DMS53 treated with DMSO at 0.1 percent for 48 hours (cell line): ENCODE measurements around the gene TRPM6.
"Not testable (repeated sequence)": the region's sequence is repeated elsewhere in the genome, so short reads cannot be mapped to it uniquely, and the experiment has no call there.

ENCODE experiments used
- DNase-seq: peaks from one replicate; lab custom pipeline; 2025; ENCODE audit not compliant: unreplicated experiment; lab: John Stamatoyannopoulos, UW

TRPM6 gene

DNA sequence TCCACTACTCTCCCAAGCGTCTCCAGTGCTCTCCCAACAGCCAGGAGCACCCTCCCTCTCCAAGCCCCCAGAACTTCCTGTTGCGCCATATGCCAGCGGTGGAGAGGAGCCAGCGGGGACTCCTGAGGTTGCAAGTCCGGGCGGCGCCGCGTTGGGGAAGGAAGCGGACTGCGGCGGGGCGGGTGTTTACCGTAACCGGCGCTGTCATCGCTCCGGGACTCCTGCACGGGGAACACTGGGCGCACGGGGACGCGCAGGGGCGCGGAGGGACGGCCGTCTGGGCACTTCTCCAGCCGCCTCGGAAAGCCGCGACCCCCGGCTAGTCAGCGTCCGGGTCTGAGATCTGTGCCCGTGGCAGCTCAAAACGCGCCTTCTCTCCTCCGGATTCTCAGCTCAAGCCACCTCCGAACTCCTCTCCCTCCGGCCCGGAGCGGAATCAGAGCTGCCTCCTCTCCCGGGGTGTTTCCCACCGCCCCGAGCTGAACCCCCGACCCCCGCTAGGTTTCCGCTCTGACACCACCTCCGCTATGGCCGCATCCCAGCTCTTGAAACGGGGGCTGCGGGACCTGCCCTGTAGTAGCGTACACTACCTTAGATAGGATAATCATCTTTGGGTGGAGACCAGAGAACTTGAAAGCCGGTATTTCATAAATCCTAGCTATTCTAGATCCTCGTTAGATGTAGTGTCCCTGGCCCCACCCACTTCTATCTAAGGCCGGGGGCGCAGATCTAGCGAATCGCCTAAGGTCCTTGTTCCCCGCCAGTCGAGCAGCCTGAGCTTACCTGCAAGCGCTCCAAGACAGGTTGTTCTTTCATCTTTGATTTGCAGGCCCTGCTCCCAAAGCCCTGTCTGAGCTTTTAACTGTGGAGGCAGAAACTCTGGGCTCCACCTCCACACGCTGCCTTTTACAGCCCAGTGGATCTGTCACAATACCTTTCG, at the start of gene TRPM6:
TRPM6 (minus strand) TSS at position 881 of the 940 bp plus-strand sequence; CDS start at position 816, 65 bp downstream.
- peak; percentile 47 for DNase-seq

- no peak for DNase-seq
Observed at GRCh38 chr9:74935008-74935407, 47.3 kb upstream of the TRPM6 start.

- DNase-seq = no peak
Observed at GRCh38 chr9:74921737-74922136, 34.0 kb upstream of the TRPM6 start.

DNA sequence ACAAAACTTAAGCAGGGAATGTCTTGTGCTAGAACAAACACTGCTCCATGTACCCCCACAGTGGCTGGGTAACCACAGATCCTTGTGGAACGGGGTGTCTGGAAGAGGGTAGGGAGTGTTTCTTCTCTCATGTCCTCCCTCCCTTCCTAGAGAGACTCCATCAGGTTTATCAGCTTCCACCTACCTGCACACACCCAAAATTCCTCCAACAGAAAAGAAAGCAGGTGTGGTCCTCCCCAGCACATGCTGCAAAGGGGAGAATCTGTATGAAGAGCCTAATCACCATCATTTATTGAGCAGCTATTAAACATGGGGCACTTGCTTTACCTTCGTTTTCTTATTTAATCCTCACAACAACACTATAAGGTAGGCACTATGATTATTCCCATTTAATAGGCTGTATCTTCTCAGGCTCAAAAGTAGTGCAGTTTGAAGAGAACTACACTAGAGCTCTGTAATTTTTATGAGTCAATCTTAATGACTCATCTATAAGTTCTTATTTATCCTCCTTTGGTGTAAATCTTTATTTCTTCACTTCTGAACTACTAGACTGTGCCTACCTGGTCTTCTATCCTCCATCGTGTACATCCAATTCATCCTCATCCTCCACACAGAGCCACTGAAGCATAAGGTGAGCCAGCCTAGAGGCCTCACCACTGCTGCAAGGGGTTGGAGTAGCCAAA, 33.4 kb upstream of the TRPM6 start:
- no peak for DNase-seq

DNA sequence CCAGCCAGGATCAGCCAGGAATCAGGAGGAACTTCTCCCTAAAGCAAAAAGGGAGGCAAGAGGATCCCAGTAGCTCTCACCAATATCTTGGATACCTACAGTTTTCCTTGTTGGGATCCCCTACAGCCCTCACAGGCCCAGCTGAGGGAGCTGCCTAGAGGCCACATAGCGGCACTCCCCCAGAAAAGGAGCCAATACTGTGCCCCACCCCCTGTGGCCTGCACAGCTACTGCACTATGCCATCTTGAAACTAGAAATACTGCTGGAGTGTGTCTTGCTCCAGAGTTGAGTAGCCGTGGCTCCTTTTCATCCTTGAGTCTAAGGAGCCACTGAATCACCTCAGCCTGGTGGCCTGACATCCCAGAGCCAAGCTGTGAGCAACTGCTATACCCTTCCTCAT, 22.3 kb upstream of the TRPM6 start:
- DNase-seq = no peak

DNA sequence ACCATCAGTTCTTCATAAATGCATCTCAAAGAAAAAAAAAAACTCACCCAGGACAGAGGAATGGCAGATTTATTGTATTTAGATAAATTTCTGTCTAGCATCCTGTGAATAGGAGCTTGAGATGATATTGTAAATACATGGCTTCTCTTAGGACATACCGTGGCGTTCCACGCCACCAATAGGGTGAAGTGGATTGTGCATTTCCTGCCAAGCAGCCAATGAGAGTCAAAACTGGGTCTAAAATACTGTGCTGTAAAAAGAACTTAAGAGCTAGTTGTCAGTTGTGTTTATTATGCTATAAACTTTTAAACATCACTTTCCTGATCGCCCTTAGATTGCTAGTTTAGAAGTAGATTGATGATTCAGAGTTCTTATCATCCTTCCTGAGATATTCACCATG, 20.9 kb upstream of the TRPM6 start:
- DNase-seq = no peak

GRCh38 chr9:74907085-74907484, 19.4 kb upstream of the TRPM6 start:
- no peak for DNase-seq

DNA sequence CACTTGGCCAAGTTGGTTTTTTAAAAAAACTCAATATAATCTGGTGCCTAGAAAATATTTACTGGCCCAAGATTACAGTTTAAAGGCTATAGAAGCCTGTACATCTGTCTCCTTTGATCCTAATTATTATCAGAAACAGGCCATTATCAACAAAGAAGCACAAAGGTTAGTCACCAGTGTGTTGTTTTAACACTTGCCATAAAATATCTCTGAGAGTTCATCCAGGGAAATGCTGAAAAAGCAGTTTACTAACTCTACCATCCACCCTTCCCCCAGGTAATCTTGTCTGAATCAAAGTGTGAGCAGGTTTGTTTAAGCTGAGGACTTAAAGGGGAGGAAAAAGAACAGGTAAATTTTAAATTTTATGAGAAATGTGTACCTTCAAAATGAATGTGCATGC, 13.3 kb upstream of the TRPM6 start:
- DNase-seq = no peak

- not testable (repeated sequence) for DNase-seq
Observed at GRCh38 chr9:74888449-74888848, 728 bp upstream of the TRPM6 start.

DNA sequence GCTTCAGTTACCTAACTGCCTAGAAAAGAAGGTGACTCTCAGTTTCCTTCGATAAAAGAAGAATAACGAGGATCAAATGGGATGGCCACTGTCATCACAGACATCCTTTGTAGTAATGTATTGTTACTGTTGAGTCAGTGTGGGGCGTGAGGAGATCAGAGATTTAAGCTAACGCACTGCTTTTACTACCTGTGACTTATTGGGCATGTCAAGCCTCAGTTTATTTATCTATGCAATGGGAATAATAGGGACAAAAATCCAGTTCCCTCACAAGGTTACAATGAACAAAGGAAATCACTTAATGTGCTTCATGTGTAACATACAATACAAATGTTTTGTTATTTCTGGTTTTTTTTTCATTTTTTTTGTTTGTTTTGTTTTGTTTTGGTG, 255 bp upstream of the TRPM6 start:
- DNase-seq = no peak

DNA sequence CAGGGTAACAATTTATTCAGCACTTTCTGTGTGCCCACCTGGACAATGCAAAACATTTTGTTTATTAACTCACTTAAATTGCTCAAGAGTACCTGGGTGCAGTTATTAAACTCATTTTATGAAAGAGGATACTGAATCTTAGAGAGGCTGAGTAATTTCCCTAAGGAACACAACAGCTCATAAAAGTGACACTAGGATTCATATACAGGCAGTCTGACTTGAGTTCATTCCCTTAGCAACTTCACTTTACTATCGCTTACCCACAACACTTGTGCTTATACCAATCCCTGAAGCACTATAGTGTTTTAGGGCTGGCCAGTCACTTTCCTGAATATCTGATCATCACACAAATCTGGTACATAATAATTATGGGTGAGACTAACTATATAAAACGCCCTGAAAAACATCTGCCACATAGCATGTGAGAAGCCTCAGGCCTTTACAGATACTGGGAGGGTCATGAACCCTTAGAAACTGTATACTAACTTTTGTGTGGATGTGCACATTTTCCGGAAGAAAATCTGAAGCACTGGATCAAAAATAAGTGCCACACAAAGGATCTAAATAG, 11.3 kb downstream of the TRPM6 start:
- no peak for DNase-seq

- no peak for DNase-seq
Observed at GRCh38 chr9:74875656-74876055, 12.1 kb downstream of the TRPM6 start.

DNA sequence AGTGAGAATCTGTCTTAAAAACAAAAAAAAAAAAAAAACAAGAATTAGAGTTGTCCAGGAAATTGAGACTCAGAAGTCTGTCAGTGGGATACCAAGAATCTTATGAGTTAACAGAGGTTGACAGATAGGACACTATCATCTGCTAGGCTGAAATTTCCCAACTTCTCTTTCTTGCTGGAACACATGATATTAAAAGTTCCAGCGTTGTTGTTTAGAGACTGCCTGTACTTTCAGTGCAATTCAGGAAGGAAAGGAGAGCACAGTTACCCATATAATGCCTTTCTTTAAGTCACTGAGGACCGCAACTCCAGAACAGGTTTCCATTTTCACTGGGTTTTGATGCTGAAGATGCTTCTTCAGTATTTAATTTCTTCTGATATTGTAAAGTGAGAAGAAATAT, 13.5 kb downstream of the TRPM6 start:
- no peak for DNase-seq

DNA sequence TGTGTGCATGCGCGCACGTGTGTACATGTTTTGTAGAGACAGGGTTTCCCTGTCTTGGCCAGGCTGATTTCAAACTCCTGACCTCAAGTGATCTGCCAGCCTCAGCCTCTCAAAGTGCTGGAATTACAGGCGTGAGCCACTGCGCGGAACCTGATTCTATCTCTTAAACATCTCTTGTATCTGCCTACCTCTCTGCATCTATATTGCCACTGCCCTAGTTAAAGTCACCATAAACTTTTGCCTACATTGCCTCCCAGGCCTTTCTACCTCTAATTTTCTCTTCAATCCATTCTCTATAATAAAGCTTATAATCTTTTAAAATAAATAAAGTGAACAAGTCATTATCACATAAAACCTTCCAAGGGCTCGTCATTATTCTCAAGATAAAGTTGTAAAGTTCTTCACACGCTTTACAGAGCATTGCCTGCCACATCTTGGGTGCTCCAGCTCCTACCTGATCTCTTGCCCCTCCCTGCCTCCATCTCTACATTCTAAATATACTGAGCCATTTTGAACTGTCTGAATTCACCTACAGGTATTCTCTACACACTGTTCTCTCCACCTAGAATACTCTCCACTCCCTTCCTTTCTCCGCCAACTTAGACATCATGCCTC, 15.0 kb downstream of the TRPM6 start:
- no peak for DNase-seq

DNA sequence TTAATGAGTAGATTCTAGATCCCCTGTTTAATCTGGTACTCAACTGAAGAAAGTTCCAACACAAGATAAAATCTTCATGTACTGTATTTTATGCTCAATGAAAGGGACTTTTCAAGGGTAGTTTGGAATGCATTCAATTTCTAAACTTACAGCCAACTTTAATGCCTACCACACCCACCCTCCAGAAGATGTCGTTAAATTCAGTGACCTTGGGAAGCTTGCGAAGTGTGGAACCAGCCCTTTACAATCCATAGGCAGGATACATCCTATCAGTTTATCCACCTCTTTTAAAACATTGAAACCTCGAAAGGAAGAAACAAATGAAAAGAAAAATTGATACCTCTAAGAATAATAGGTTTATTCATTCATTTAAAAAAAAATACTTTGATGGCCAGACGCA, 20.2 kb downstream of the TRPM6 start:
- no peak for DNase-seq

GRCh38 chr9:74865177-74865576, 22.5 kb downstream of the TRPM6 start:
- no peak for DNase-seq

- no peak for DNase-seq
Observed at GRCh38 chr9:74861773-74862474, 25.8 kb downstream of the TRPM6 start.

GRCh38 chr9:74861071-74861470, 26.6 kb downstream of the TRPM6 start:
- DNase-seq = no peak

GRCh38 chr9:74860247-74860646, 27.5 kb downstream of the TRPM6 start:
- not testable (repeated sequence) for DNase-seq

- DNase-seq = no peak
Observed at GRCh38 chr9:74859786-74860185, 27.9 kb downstream of the TRPM6 start.
